Endodermal cell (in vitro differentiated cells): ENCODE measurements around the gene AUTS2. TPM values are rescaled to one million over a fixed set of nuclear protein-coding genes. Genes with fewer than 3 reads are reported as not detected.
"Not testable (repeated sequence)": the region's sequence is repeated elsewhere in the genome, so short reads cannot be mapped to it uniquely, and the experiment has no call there.

ENCODE experiments used
- DNase-seq: peaks from one replicate; pipeline ENCODE4 v3.0.0-alpha.2; 2017
- H3K27ac ChIP-seq: 2 replicates; pipeline ENCODE4 v1.5.1; 2013; ENCODE audit warnings: mild to moderate bottlenecking, low read depth, low read length, moderate library complexity
- H3K27me3 ChIP-seq: 2 replicates; pipeline ENCODE4 v1.6.1; 2013; ENCODE audit warnings: mild to moderate bottlenecking, low read length, moderate library complexity; ENCODE audit not compliant: insufficient read depth, control insufficient read depth, poor library complexity, severe bottlenecking
- H3K36me3 ChIP-seq: 2 replicates; pipeline ENCODE4 v1.7.0; 2013; ENCODE audit warnings: mild to moderate bottlenecking, low read length, moderate library complexity; ENCODE audit not compliant: control insufficient read depth, insufficient read depth
- H3K4me1 ChIP-seq: one replicate; pipeline ENCODE4 v1.7.0; 2013; ENCODE audit warnings: low read length; ENCODE audit not compliant: control insufficient read depth, insufficient read depth
- H3K4me3 ChIP-seq: 2 replicates; pipeline ENCODE4 v1.5.1; 2013; ENCODE audit warnings: mild to moderate bottlenecking, low read length, moderate library complexity
- H3K9ac ChIP-seq: 2 replicates; pipeline ENCODE4 v1.6.1; 2013; ENCODE audit warnings: mild to moderate bottlenecking, low read length, moderate library complexity; ENCODE audit not compliant: poor library complexity, severe bottlenecking; ENCODE audit errors: extremely low read depth
- H3K9me3 ChIP-seq: 2 replicates; pipeline ENCODE4 v1.6.1; 2013; ENCODE audit warnings: mild to moderate bottlenecking, low read length, moderate library complexity; ENCODE audit not compliant: control insufficient read depth
- H3K27ac Mint-ChIP-seq: 2 replicates; pipeline ENCODE4 v1.8.0; 2020; ENCODE audit warnings: mixed read lengths
- H3K27me3 Mint-ChIP-seq: 2 replicates; pipeline ENCODE4 v1.8.0; 2021; ENCODE audit warnings: mild to moderate bottlenecking, mixed read lengths; ENCODE audit not compliant: insufficient read depth
- H3K36me3 Mint-ChIP-seq: 2 replicates; pipeline ENCODE4 v1.8.0; 2020; ENCODE audit warnings: low read depth, mixed read lengths
- H3K4me1 Mint-ChIP-seq: 2 replicates; pipeline ENCODE4 v1.8.0; 2020; ENCODE audit warnings: mixed read lengths
- H3K4me3 Mint-ChIP-seq: 2 replicates; pipeline ENCODE4 v1.8.0; 2020; ENCODE audit warnings: mild to moderate bottlenecking, moderate library complexity, mixed read lengths
- H3K9me3 Mint-ChIP-seq: 2 replicates; pipeline ENCODE4 v1.8.0; 2020; ENCODE audit warnings: mild to moderate bottlenecking, mixed read lengths
- WGBS, 2 experiments: methylation state at CpG; one replicate each; pipeline versions ENCODE4 v1.1.5 to v1.1.7; 2013; ENCODE audit warnings: missing lambda C conversion rate in 2 of 2, mixed read lengths in 1 of 2; ENCODE audit not compliant: insufficient coverage in 1 of 2, insufficient read length in 1 of 2; 5-methylcytosine and 5-hydroxymethylcytosine counted together
- total RNA-seq, 2 donors: library from RNA; stranded (reverse); fragmentation: NEBNext Ultra II Directional in 1 of 2; extraction: Animal tissue kit (Norgen Biotek cat#: 25700) in 1 of 2; gene quantifications; 2 replicates in 1 of 2; 3 replicates in 1 of 2; pipeline ENCODE4 v1.2.1, GENCODE V29; 2021
- TF ChIP-seq, protein P1 (sequence below): fragments of 200-600 bp; sonication (generic); conservative IDR thresholded peaks from 2 replicates; pipeline ENCODE4 v1.5.0; 2021; ENCODE audit warnings: antibody characterized with exemption, mild to moderate bottlenecking

AUTS2 gene
- total RNA-seq, 2 donors from 2014 or later = 76.8 to 106 TPM

DNA sequence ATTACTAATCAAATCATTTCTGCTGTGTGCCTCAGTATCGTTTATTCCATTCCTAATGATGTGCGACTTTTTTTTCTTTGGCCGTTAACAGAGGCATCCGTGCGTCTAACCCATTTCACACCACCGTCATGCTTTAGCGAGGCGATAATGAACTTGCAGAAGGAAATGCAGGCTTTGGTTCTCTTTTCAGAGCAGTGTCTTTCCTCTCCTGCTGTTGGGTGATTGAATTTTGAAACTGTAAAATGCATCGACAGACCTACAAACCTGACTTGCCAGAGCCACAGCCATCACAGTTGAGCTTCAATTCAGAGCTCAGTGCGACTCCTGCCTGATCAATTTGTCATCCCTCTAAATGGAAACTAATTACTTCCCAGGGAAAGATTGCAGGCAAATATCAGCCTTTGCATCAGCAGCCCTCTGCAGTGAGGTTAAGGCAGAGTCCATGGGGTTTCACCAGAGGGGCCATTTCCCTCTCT, 1047.6 kb downstream of the AUTS2 start:
- H3K27ac Mint-ChIP-seq = no peak overlapping the region
- Histone ChIP-seq H3K36me3 (peaks cover 6% of the 10 kb centered on the region), H3K9me3 (peaks cover 6% of the 10 kb centered on the region), H3K4me3 (no peak overlapping the region), H3K27me3 (no peaks in the 10 kb centered on the region), H3K9ac (no peak overlapping the region), H3K27ac (no peak overlapping the region), H3K4me1 (peaks cover 7% of the 10 kb centered on the region)
- peaks cover 13% of the 10 kb centered on the region for H3K4me1 Mint-ChIP-seq
- 67 to 77% methylated on average over 6 to 10 of the region's 10 CpGs for WGBS, 2 experiments
- peak; percentile 80 for DNase-seq
- H3K9me3 Mint-ChIP-seq = peaks cover 8% of the 10 kb centered on the region
- TF ChIP-seq, protein P1, sequence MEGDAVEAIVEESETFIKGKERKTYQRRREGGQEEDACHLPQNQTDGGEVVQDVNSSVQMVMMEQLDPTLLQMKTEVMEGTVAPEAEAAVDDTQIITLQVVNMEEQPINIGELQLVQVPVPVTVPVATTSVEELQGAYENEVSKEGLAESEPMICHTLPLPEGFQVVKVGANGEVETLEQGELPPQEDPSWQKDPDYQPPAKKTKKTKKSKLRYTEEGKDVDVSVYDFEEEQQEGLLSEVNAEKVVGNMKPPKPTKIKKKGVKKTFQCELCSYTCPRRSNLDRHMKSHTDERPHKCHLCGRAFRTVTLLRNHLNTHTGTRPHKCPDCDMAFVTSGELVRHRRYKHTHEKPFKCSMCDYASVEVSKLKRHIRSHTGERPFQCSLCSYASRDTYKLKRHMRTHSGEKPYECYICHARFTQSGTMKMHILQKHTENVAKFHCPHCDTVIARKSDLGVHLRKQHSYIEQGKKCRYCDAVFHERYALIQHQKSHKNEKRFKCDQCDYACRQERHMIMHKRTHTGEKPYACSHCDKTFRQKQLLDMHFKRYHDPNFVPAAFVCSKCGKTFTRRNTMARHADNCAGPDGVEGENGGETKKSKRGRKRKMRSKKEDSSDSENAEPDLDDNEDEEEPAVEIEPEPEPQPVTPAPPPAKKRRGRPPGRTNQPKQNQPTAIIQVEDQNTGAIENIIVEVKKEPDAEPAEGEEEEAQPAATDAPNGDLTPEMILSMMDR = no peak
- peaks cover 6% of the 10 kb centered on the region for H3K27me3 Mint-ChIP-seq
- peaks cover 7% of the 10 kb centered on the region for H3K36me3 Mint-ChIP-seq
- no peak overlapping the region for H3K4me3 Mint-ChIP-seq

DNA sequence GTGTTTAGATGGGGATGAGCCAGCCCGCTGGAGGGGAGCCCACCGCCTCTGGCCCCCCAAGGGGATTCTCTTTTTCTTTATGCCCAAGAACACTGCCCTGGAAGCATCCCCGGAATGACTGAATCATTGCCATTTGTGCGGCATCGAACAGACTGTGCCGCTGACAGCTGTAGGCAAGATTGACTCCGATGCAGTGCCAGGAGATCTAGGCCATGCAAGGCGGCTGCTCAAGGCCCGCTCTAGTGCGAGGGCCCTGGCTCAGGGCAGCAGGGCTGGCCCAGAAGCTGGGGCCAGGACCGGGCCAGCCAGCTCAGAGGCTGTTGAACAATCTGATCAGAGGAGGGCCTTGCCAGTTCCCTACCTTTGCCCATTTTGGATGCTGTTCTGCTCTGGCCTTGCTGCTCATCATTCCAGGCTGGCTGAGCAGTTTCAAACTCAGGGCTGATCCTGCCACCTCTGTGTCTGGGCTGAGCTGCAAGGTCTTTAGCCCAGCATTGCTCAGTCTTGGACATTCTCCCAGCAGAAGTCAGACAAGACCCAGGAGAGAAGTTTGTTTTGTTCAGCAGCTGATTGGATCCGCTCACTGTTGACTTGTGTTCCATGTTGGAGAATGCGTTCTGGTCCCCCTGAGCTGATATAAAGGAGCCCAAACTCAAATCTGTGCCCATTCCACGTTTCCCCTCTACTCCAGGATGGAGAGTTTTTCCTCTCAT, 1048.4 kb downstream of the AUTS2 start:
- peaks cover 5% of the 10 kb centered on the region for H3K9me3 Mint-ChIP-seq

DNA sequence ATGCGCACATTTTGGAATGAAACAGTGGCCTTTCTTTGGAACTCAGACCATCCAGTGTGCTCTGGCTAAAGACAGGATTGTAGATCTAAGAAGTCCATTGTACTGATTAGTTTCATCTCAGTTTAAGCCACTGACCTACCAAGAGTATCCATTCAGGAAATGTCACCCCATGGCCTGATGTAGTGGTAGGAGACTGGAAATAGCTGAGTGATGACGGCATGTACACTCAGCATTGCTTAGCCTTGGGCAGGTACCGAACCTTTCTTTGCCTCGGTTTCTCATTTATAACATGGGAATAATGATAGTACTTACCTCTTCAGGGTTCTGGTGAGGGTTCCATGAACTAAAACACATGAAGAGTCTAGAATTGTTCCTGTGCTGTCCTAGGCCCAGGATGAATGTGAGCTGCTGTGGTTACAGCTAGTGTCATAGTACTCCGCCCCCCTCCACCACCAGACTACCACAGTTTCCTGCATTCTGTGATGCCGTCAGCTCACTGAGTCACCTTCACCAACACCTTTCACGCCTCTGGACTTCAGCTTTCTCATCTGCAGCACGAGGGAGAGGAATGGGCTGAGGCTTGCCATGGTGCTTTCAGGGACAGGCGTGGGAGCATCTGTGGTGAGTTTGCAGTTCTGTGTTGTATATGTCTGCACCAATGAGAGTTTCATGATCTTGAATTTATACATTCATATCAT, 1049.7 kb downstream of the AUTS2 start:
- Mint-ChIP-seq H3K36me3 (peaks cover 10% of the 10 kb centered on the region), H3K4me1 (peaks cover 13% of the 10 kb centered on the region), H3K4me3 (no peak overlapping the region), H3K27ac (no peak overlapping the region), H3K9me3 (no peaks in the 10 kb centered on the region), H3K27me3 (peaks cover 10% of the 10 kb centered on the region)
- 76 to 84% methylated on average over 5 to 9 of the region's 9 CpGs for WGBS, 2 experiments
- TF ChIP-seq, protein P1 = no peak
- Histone ChIP-seq H3K27ac (no peak overlapping the region), H3K4me3 (no peak overlapping the region), H3K27me3 (no peaks in the 10 kb centered on the region), H3K9ac (no peak overlapping the region), H3K36me3 (no peaks in the 10 kb centered on the region), H3K9me3 (no peaks in the 10 kb centered on the region), H3K4me1 (peaks cover 7% of the 10 kb centered on the region)
- no peak for DNase-seq

More for the DNA sequence above, 1048.4 kb downstream of the AUTS2 start:
- Histone ChIP-seq H3K4me3 (no peak overlapping the region), H3K9me3 (peaks cover 3% of the 10 kb centered on the region), H3K4me1 (peaks cover 7% of the 10 kb centered on the region), H3K27me3 (no peaks in the 10 kb centered on the region), H3K36me3 (peaks cover 2% of the 10 kb centered on the region), H3K9ac (no peak overlapping the region), H3K27ac (peak overlapping the region; percentile 3)
- Mint-ChIP-seq H3K4me3 (no peak overlapping the region), H3K4me1 (peaks cover 13% of the 10 kb centered on the region), H3K27me3 (peaks cover 6% of the 10 kb centered on the region), H3K27ac (no peak overlapping the region), H3K36me3 (peaks cover 9% of the 10 kb centered on the region)
- TF ChIP-seq, protein P1 = no peak
- DNase-seq = no peak
- 83 to 92% methylated on average over 5 to 14 of the region's 14 CpGs for WGBS, 2 experiments

DNA sequence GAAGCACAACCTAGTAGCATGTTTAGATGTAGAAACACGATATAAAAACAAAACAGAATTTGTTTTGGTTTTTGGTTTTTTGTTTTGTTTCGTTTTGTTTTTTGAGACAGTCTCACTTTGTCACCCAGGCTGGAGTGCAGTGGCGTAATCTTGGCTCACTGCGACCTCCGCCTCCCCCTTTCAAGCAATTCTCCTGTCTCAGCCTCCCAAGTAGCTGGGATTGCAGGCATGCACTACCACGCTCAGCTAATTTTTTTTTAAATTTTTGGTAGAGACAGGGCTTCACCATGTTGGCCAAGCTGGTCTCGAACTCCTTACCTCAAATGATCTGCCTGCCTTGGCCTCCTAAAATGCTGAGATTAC, 1050.2 kb downstream of the AUTS2 start:
- not testable (repeated sequence) for H3K9me3 Mint-ChIP-seq, DNase-seq, H3K27me3 ChIP-seq, H3K4me1 ChIP-seq, H3K27ac ChIP-seq, H3K27ac Mint-ChIP-seq, H3K36me3 Mint-ChIP-seq, H3K36me3 ChIP-seq, H3K9ac ChIP-seq, H3K4me3 Mint-ChIP-seq, H3K4me3 ChIP-seq, H3K27me3 Mint-ChIP-seq, H3K9me3 ChIP-seq
- peaks cover 13% of the 10 kb centered on the region for H3K4me1 Mint-ChIP-seq
- 89 to 91% methylated on average over 4 to 7 of the region's 7 CpGs for WGBS, 2 experiments
